A673 (cell line): ENCODE data around the gene LILRB3.

ENCODE experiments used
- EZH2 ChIP-seq: fragments of 200-600 bp; sonication (generic); IDR thresholded peaks from 2 replicates; pipeline ENCODE4 v1.6.1; 2017; ENCODE audit warnings: borderline replicate concordance, low read depth, mild to moderate bottlenecking, mixed read lengths, antibody characterized with exemption, low read length; ENCODE audit not compliant: poor library complexity, severe bottlenecking
- TF ChIP-seq, protein P1 (sequence below): fragments of 300-800, 200-600 bp; sonication (generic); conservative IDR thresholded peaks from 2 replicates; pipeline ENCODE4 v1.5.1; 2017; ENCODE audit warnings: low read depth, mild to moderate bottlenecking, antibody characterized with exemption, low read length, moderate library complexity, mixed read lengths

DNA sequence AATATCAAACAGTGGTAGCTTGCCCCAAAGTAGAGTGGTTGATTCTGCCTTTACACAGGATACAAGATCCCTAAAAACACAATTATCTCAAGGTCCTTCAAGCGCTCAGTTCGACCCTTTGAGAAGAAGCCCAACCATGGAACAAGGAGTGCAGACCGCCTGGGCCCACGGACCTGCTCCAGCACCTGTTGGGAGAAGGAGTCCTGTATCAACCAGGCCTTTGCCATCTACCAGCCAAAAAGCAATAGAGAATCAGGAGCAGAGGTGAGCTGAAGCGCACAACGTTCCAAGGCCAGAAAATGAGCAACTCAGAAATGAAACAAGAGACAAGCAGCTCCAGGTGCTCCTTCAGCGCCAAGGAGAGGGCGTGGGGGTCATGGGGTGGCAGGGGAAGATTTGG, 6.3 kb upstream of the LILRB3 start:
- TF ChIP-seq, protein P1, sequence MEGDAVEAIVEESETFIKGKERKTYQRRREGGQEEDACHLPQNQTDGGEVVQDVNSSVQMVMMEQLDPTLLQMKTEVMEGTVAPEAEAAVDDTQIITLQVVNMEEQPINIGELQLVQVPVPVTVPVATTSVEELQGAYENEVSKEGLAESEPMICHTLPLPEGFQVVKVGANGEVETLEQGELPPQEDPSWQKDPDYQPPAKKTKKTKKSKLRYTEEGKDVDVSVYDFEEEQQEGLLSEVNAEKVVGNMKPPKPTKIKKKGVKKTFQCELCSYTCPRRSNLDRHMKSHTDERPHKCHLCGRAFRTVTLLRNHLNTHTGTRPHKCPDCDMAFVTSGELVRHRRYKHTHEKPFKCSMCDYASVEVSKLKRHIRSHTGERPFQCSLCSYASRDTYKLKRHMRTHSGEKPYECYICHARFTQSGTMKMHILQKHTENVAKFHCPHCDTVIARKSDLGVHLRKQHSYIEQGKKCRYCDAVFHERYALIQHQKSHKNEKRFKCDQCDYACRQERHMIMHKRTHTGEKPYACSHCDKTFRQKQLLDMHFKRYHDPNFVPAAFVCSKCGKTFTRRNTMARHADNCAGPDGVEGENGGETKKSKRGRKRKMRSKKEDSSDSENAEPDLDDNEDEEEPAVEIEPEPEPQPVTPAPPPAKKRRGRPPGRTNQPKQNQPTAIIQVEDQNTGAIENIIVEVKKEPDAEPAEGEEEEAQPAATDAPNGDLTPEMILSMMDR: no peak
- TF ChIP-seq EZH2: no peak
